ENCODE results near the gene SLC35F4. TPM values are rescaled to one million over a fixed set of nuclear protein-coding genes. Genes with fewer than 3 reads are reported as not detected.
A peak's percentile ranks its signal among the peaks of the same experiment; 100 is the strongest.

The SLC35F4 gene
- total RNA-seq, 1 experiment from 2014 or later = not detected

DNA sequence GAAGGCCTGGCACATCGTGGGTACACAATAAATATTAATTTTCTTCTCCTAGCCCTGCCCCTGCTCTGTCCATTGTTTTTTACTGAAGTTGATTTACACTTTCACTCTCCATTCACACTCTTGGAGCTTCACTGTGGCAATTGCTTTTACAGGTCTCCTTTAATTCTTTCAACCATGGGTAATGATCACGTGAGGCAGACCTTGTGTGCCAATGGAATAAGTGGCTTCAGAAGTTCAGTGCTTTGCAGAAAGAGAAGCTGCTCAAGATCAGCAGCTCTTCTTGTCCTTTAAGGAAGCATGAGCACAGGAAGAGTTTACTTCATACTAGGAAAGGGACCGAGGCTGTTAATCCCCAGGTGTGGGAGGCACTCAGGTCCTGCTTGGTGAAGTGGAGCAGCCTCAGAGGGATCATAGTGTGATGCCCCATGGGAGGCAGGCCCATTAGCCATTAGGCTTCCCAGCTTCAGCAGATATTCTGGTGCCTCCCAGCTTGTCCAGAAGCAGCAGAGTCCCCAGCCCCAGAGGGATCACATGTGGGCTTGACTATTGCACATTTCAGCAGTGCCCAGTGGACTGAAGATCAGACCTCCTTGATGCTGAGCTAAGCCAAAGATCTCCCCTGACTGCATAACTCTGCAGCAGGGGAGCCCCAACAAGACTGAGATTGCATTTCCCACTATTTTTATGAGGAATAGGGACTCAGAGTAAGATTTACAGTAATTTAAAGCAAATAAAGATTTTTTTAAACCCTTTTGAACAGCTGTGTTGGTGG is 5.0 kb upstream of the SLC35F4 start:
- Histone ChIP-seq H3K9me3 (ENCODE audit: low read depth, low read length, poor library complexity, severe bottlenecking) (no peaks in the 10 kb centered on the region), H3K27ac (ENCODE audit: low read depth, low read length, poor library complexity, severe bottlenecking) (no peak overlapping the region), H3K4me1 (ENCODE audit: insufficient read depth, low read length, poor library complexity, severe bottlenecking) (peaks cover 18% of the 10 kb centered on the region), H3K4me3 (ENCODE audit: low read depth, low read length, poor library complexity, severe bottlenecking) (no peak overlapping the region), H3K36me3 (ENCODE audit: insufficient read depth, low read length, poor library complexity, severe bottlenecking) (no peaks in the 10 kb centered on the region), H3K27me3 (replicated peaks; ENCODE audit: insufficient read depth, low read depth, low read length, poor library complexity) (no peaks in the 10 kb centered on the region)
- intact Hi-C loops (cut with micrococcal nuclease; ENCODE audit: unreplicated experiment) = loop anchor here (2.0 to 5.0 kb wide), 3 partner anchors 202 to 384 kb away; no protein-coding TSS in a partner anchor
- no peak for DNase-seq (ENCODE audit: low spot score)
- TF ChIP-seq, protein P1, sequence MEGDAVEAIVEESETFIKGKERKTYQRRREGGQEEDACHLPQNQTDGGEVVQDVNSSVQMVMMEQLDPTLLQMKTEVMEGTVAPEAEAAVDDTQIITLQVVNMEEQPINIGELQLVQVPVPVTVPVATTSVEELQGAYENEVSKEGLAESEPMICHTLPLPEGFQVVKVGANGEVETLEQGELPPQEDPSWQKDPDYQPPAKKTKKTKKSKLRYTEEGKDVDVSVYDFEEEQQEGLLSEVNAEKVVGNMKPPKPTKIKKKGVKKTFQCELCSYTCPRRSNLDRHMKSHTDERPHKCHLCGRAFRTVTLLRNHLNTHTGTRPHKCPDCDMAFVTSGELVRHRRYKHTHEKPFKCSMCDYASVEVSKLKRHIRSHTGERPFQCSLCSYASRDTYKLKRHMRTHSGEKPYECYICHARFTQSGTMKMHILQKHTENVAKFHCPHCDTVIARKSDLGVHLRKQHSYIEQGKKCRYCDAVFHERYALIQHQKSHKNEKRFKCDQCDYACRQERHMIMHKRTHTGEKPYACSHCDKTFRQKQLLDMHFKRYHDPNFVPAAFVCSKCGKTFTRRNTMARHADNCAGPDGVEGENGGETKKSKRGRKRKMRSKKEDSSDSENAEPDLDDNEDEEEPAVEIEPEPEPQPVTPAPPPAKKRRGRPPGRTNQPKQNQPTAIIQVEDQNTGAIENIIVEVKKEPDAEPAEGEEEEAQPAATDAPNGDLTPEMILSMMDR (conservative IDR thresholded peaks at IDR 0.05; ENCODE audit: low read depth, low read length) = no peak
- TF ChIP-seq EZH2 (IDR thresholded peaks at IDR 0.05; ENCODE audit: borderline replicate concordance, low read depth, low read length, poor library complexity, severe bottlenecking) = no peak
- BruUV-seq (replicated peaks) = no TSS peak
- POLR2A ChIA-PET (ENCODE audit: low non-redundant PET) = no interaction called here
- CTCF ChIA-PET = interaction anchor here (1.1 to 1.3 kb wide), 2 partner anchors 179 to 383 kb away, joined by 3 to 10 read pairs; no protein-coding TSS in a partner anchor

DNA sequence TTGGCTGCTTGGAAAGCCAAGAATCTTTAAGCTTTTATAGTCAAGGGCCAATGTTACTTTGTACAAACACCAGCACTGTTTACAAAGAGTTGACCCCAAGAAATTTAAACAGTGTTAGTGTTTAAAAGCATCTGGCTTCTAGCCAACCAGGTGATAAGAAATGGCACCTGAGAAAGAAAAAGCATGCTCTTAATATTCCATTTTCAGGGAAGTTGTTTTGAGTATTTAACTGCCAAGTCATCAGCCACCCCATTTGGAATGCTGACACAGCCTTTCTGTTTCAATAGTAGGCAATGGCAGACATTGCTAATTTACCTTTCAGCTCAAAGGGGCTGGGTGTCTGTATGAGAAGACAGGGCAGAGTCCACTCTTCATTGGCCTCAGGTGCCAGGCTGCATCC is 3.7 kb upstream of the SLC35F4 start:
- Histone ChIP-seq H3K9me3 (ENCODE audit: low read depth, low read length, poor library complexity, severe bottlenecking) (no peaks in the 10 kb centered on the region), H3K36me3 (ENCODE audit: insufficient read depth, low read length, poor library complexity, severe bottlenecking) (no peaks in the 10 kb centered on the region), H3K27me3 (replicated peaks; ENCODE audit: insufficient read depth, low read depth, low read length, poor library complexity) (no peaks in the 10 kb centered on the region), H3K4me3 (ENCODE audit: low read depth, low read length, poor library complexity, severe bottlenecking) (no peak overlapping the region), H3K4me1 (ENCODE audit: insufficient read depth, low read length, poor library complexity, severe bottlenecking) (peaks cover 18% of the 10 kb centered on the region), H3K27ac (ENCODE audit: low read depth, low read length, poor library complexity, severe bottlenecking) (no peak overlapping the region)
- BruUV-seq (replicated peaks) = no TSS peak
- ChIA-PET POLR2A (ENCODE audit: low non-redundant PET) (no interaction called here), CTCF (interaction anchor here (0.5 to 0.9 kb wide), 2 partner anchors 67 to 177 kb away, joined by 3 read pairs; no protein-coding TSS in a partner anchor)
- DNase-seq (ENCODE audit: low spot score) = no peak
- intact Hi-C loops (cut with micrococcal nuclease; ENCODE audit: unreplicated experiment) = loop anchor here (2.0 to 5.0 kb wide), 4 partner anchors 177 to 382 kb away; no protein-coding TSS in a partner anchor
- TF ChIP-seq, protein P1 (conservative IDR thresholded peaks at IDR 0.05; ENCODE audit: low read depth, low read length) = no peak
- TF ChIP-seq EZH2 (IDR thresholded peaks at IDR 0.05; ENCODE audit: borderline replicate concordance, low read depth, low read length, poor library complexity, severe bottlenecking) = no peak

DNA sequence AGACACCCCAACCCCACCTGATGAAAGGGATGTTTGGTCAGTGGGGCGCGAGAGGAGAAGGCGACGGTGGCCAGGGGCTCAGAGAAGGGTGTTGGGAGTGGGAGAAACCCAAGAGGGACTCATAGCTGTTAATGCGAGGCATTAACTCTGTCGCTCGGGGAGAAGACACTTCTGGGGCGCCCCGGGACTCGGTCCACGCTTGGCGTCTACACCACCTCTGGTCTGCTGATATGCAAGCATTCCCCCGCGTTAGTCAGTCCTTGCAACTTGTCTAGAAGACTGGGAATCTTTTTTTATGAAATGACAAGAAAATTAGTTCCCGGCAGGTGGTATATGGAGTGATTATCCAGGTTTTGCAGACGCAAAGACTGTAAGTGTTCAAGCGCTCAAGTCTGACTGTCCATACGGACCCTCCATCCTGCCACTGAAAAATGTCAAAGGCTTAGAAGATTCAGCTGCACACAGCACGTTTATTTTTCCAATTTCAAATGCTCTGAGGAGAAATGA is 360 bp upstream of the SLC35F4 start:
- intact Hi-C loops (cut with micrococcal nuclease; ENCODE audit: unreplicated experiment) = loop anchor here (5.0 kb wide), 1 partner anchor 174 kb away; no protein-coding TSS in a partner anchor
- TF ChIP-seq, protein P1 (conservative IDR thresholded peaks at IDR 0.05; ENCODE audit: low read depth, low read length) = no peak
- TF ChIP-seq EZH2 (IDR thresholded peaks at IDR 0.05; ENCODE audit: borderline replicate concordance, low read depth, low read length, poor library complexity, severe bottlenecking) = no peak

More for the DNA sequence above, 360 bp upstream of the SLC35F4 start:
- no peaks in the 10 kb centered on the region for H3K9me3 ChIP-seq (ENCODE audit: low read depth, low read length, poor library complexity, severe bottlenecking)
- no peak overlapping the region for H3K27ac ChIP-seq (ENCODE audit: low read depth, low read length, poor library complexity, severe bottlenecking)
- no TSS peak for BruUV-seq (replicated peaks)
- ChIA-PET POLR2A (ENCODE audit: low non-redundant PET) (interaction anchor here (0.6 kb wide), 1 partner anchor 370 kb away, joined by 4 read pairs; no protein-coding TSS in a partner anchor), CTCF (interaction anchor here (0.7 kb wide), 1 partner anchor 66 kb away, joined by 5 read pairs; no protein-coding TSS in a partner anchor)
- peak overlapping the region; percentile 52 for H3K4me3 ChIP-seq (ENCODE audit: low read depth, low read length, poor library complexity, severe bottlenecking)
- no peak for DNase-seq (ENCODE audit: low spot score)
- peaks cover 11% of the 10 kb centered on the region for H3K4me1 ChIP-seq (ENCODE audit: insufficient read depth, low read length, poor library complexity, severe bottlenecking)
- no peaks in the 10 kb centered on the region for H3K27me3 ChIP-seq (replicated peaks; ENCODE audit: insufficient read depth, low read depth, low read length, poor library complexity)
- H3K36me3 ChIP-seq (ENCODE audit: insufficient read depth, low read length, poor library complexity, severe bottlenecking) = no peaks in the 10 kb centered on the region
